Activated T-helper 1 cell treated with Interleukin-2 at 50 U/mL for 16 hours (primary cell): ENCODE measurements around the gene NMRK2.

ENCODE experiments used
- DNase-seq: peaks from one replicate; pipeline ENCODE4 v3.0.0-alpha.2; 2020; ENCODE audit warnings: low read depth

NMRK2 gene

DNA sequence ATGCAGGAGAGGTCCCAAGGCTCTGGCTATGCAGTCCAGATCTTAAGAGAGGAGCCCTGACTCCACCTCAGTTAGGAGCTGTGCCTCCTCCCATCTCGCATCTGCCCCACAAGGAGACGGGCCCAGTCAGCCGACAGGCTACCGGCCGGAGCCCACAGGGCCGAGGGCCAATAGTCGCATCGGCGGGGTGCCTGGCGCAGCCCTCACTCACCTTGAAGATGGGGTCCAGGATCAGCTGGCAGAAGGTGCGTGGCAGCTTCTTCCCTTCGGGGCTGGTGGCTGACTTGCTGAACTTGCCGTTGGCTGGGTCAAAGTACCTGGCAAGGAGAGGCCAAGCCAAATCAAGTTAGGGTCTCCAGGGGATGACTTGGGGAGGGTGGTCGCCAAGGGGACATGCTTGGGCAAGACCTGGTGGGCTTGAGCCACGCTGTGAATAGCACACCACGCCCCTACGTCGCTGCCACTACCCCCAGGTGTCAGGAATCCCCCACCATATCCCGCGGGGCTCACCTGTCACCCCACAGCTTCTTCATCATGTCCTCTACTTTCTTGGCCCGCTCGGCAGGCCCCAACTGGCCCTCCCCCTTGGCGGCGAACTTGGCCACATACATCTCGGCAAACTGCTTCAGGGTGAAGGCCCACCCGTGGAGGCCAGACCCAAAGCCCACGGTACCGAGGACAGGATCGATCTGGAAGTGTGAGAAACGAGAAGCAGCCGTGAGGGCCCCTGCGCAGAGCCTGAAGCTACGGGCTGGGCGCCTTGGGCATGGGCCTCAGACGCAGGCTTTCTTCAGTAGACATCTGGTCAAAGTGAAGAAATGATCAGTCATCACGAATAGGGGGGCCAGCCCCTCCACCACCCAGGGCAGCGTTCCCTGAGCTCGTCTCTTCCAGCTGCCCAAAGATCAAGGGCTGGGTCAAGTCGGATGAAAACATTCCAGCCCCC lies 49.1 kb downstream of the NMRK2 start:
- DNase-seq: no peak

DNA sequence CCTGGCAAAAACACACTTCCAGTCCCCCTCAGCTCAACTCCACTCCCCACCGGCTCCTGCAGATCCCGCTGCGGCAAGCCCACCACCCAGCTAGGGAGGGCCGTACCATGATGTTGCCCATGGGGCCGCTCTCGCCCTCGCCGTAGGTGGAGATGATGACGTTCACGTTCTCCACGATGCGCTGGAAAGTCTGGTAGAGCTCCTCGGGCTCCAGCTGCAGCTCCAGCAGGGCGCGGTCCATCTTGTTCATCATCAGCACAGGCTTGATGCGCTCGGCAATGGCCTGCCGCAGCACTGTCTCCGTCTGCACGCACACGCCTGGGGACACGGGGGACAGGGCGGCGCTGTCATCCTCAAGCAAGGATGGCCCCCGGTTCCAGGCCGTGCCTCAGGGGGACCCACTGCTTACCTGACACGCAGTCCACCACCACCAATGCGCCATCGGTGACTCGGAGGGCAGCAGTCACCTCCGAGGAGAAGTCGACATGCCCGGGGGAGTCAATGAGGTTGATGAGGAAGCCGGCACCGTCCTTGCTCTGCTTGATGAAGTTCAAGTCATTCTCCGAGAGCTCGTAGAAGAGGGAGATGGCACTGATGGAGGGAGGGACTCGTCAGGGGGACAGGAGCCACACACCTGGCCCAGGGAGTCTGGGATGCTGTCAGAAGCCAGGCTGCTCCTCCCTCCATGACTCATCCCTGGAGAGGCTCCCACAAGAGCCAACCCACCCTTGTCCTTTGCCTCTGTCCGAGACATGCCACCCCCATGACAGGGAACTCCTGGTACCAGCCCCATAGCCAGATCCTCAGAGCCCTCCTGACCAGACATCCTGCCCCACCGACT lies 50.1 kb downstream of the NMRK2 start:
- no peak for DNase-seq

DNA sequence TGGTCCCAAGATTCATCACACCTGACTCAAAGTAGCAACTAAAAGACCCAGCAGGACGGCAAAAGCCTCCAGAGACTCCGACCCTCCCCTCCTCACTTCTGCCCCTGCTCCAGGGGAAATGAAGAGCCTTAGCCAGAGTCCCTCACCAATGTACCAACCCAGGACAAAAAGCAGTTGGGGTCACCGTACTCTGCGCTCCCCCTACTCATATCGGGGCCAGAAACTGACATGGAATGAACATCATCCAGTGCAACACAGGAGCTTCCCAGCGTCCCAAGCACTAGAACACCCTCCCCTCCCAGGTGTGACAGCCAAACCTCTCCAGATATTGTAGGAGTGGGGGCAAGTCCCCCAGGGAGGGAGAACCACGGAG lies 50.7 kb downstream of the NMRK2 start:
- DNase-seq: no peak

DNA sequence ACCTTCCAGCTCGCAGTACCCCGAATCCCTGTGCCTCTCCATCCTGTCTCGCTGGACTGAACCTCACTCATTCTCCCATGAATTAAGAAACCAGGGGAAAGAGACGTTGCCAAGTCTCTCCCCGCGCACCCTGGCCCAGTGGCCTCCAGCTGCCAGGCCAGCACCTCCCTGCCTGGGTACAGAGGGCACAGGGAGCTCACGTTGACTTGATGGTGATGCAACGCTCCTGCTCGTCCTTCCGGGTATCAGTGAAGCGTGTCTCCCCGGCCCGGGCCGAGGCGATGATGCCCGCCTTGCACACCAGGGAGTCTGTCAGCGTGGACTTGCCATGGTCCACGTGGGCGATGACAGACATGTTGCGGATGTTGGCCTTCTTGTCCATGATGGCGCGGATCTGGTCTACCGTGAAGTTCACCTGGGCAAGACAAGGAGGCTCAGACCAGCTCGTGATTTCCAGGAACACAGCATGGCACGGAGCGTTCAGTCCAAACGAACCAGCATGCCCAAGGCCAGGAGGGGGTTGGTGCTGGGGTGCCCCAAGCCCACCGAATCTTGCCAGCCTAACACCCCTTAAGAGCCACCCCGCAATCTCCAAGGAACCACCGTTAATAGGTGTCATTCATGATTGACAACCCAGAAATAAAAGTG lies 51.2 kb downstream of the NMRK2 start:
- DNase-seq: no peak

DNA sequence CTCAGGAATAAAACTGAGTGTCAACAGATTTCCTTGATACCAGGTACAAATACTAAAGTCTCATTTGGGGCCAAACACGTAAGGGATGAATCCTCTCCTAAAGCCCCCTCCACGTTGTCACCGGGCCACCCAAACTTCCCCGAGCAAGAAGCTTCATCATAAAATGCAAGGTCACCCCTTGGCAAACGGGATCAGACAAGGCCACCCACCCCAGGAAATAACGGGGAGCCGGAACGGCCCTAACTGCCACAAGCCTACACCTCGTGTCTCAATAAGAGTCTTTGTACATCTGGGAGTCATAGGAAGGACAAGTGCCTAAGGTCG lies 51.7 kb downstream of the NMRK2 start:
- DNase-seq: no peak

DNA sequence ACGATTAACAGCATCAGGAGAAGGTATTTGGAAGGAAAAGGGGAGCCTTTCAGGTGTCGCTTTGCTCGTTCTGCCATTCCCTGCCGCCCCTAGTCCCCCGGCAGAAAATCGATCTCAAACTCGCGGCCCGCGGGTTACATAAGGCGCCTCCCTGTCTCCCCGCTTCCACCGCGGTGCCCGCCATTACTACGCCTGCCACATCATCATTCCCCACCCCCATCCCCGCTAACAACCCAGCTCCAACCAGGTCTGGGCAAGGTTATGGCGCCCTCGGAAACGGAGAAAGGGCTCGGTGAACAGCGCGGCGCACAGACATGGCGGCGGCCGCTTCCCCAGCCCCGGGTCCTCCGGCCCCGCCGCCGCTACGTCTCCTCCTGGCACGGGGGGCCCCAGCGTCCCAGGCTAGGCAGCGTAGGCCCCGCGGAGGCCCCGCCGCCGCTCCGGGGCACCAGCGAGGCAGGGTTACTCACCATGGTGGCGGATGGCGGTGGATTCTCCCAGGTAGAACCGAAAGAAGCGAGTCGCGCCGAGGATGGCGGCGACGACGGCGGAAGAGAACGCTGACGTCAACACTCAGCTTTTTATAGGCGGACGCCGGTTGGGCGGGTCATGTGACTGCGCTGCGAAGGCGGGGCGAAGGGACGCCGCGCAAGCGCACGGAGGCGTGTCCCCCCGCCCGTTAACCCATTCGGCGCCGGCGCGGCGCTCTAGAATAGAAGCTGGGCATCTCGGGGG lies 52.2 kb downstream of the NMRK2 start, which contains the start of gene EEF2:
Gene EEF2, minus strand, starts transcription at position 556 of the 735 bp plus-strand sequence. Its CDS starts 83 bp downstream, at position 473.
- DNase-seq: peak; percentile 86

DNA sequence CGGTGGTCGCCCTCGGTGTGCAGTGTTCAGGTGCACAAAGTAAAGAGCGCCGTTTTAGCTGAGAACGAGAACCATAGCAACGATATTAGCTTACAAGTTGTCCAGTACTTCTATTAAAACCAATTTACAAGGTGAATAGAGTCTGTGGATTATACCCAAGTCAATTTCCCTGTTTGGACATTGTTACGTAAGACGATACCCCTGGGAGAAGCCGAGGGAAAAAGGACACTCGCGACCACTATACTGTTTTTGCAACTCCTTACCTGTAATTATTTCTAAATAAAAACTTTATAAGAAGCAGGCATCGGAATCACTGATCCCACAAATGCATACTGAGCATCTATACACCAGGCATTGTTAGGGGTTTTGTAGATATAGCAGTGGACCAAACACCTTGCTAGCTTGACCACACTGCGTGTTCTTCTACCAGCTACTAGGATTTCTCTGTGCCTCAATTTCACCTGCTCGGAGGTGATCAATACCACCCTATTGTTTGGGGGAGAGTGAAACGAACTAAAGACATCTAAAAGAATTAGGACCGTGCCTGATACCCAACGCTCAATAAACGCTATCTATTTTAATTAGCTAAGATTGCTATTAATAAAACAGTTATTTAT lies 52.9 kb downstream of the NMRK2 start:
- no peak for DNase-seq

DNA sequence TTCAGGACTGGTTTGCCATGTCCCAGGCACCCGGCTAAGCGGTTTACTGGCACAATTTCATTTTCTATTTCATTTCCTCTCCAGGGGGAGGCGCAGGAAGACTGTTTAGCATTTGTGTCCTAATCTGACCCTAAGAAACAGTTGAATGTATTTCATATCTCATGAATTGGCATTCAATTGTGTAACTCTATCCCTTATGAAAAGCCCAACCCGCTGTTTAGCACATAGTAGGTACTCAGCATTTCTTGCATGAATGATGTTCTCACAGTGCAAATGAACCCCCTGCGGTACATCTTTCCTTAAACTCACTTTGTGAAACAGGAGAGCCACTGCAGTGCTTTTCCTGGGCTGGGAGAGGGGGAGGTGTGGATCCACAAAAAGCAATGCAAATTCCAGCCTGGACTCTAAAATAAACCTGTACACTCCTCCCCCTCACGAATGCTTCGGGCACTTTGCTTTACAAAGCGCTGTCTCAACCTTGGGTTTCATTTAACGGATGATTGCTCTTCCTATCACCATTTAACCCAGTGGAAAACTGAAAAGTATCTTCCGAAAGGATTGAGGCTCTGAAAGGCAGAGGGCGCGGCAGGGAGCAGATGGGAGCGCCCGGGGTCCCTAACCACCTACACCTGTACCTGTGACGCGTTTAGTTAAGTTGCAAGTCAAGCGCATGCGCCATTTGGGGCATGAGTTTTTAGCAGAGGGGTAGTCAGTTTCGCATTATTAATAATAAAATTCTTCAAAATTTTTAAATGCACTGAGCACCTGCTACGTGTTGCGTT lies 53.6 kb downstream of the NMRK2 start:
- peak; percentile 35 for DNase-seq

DNA sequence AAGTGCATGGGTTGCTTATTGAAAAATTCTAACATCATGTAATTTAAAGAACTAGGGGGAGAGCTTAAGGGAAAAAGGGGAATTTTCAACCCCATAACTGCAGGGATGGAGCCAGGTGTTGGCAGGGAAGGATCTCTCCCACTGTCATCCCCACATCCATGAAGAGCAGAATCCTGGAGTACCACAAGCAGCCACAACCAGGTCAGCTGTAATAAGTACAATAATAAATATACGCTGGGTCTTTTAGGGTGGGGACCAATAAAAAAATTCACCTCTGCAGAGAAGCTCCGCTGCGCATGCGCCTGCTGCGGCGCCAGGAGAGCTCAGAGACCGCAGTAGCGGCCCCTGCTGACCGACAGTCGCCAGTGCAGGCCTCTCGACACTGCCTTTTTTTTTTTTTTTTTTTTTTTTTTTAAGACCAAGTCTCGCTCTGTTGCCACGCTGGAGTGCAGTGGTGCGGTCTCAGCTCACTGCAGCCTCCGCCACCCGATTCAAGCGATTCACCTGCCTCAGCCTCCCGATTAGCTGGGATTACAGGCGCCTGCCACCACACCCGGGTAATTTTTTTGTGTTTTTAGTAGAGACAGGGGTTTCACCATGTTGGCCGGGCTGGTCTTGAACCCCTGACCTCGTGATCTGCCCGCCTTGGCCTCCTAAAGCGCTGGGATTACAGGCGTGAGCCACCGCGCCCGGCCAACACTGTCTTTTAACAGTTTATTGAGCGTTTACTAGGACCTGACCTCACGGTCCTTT lies 54.9 kb downstream of the NMRK2 start:
- peak; percentile 83 for DNase-seq

DNA sequence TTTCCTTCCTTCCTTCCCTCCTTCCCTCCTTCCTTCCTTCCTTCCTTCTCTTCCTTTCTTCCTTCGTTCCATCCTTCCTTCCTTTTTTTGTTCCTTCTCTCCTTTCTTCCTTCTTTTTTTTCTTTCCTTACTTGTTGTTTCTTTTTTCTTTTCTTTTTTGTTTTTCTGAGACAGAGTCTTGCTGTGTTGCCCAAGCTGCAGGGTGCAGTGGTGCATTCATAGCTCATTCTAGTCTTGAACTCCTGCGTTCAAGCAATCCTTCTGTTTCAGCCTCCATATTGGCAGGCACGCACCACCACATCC lies 57.9 kb downstream of the NMRK2 start:
- no peak for DNase-seq
